Eye (tissue), 1 donor: ENCODE results near the gene KLHDC8B.
"Not testable (repeated sequence)": the region's sequence is repeated elsewhere in the genome, so short reads cannot be mapped to it uniquely, and the experiment has no call there.

ENCODE experiments used
- DNase-seq: peaks from one replicate; pipeline ENCODE4 v3.0.0-alpha.2; 2015

KLHDC8B gene

GRCh38 chr3:49198161-49198560 is 26.8 kb downstream of the KLHDC8B start:
- no peak for DNase-seq

DNA sequence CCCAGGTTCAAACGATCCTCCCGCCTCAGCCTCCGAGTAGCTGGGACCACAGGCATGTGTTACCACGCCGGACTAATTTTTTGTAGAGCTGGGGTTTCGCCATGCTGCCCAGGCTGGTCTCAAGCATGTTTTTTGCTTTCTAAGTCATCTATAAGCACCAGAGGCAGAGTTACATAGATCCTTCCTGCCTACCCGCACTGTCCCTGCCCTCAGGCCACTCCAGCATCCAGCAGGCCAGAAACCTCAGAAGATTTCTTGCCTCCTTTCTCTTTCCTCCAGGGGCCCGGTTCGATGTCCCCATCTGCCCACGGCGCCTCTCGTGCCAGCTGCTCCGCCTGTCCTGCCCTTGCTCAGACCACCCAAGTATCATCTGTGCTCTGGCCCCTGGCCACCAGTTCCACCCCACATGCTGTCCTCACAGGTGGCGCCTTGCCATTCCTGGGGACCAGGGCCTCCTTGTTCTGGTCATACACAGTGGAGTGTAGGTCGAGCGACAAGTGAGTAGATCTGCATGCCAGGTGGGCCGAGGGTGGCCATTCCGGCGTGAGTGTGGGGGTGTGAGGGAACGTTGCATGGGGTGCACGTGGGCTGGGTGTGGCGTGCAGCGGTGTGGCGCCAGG is 27.3 kb downstream of the KLHDC8B start:
- DNase-seq, result no peak

DNA sequence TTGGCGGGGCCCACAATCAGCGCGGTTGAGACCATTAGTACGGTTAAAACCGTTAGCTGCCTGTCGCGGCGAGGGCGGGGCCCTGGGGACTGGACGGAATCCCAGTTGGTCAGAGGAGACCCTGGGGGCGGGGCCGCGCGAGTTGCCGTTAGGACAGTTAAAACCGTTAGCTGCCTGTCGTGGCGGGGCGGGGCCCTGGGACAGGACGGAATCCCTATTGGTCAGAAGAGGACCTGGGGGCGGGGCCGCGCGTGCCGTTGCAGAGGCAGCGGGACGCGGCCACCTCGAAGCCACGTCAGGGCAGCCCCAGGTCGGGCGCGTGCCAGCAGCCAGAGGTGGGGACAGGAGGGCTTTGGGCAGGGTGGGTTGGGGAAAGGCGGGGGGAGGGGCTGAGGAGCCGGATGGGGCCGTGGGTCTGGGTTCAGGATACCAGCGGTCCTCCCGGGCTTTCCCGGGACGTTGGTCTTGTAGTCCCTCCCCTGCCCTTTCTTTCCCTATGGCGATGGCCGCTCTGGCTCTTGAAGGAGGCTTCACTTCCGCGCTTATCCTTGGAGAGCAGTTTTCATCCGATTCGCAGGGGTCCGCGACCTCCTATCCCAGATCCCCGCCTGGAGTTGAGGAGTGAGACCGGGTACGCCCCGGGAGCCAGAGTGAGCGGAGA is 28.0 kb downstream of the KLHDC8B start:
- peak; percentile 70 for DNase-seq

GRCh38 chr3:49199900-49200281 is 28.5 kb downstream of the KLHDC8B start:
- DNase-seq, result no peak

DNA sequence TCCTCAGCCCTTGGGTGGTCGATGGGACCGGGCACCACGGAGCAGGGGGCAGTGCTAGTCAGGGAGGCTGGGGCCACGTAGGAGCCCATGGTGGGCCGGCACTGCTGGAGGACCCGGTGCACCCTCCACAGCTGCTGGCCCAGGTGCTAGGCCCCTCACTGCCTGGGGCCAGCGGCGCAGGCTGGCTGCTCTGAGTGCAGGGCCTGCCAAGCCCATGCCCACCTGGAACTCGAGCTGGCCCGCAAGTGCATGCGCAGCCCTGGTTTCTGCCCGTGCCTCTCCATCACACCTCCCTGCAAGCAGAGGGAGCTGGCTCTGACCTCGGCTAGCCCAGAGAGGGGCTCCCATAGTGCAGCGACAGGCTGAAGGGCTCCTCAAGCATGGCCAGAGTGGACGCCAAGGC is 42.1 kb downstream of the KLHDC8B start:
- DNase-seq, result no peak

DNA sequence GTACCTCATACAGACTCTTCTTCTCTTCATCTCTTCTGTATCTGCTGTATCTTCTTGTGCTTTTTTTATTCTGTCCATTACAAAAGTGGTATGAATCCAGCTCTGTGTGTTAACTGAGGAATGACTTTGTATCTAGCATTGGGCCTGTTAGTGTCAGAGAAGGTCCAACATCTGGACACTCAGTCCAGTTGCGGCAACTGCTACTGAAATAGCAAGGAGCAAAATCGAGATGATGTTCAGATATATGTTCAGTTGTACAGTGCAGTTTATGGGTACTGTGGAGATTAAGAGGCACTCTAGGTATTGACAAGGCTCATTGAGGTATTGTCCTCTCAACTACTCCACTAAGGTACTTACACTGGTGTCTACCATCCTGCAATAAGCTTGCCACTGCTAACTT is 42.6 kb downstream of the KLHDC8B start:
- DNase-seq, result no peak

DNA sequence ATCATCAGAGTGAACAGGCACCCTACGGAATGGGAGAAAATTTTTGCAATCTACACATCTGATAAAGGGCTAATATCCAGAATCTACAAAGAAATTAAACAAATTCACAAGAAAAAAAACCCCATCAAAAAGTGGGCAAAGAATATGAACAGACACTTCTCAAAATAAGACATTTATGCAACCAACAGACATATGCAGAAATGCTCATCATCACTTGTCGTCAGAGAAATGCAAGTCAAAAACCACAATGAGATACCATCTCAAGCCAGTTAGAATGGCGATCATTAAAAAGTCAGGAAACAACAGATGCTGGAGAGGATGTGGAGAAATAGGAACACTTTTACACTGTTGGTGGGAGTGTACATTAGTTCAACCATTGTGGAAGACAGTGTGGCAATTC is 45.3 kb downstream of the KLHDC8B start:
- not testable (repeated sequence) for DNase-seq

GRCh38 chr3:49217108-49217507 is 45.7 kb downstream of the KLHDC8B start:
- DNase-seq, result not testable (repeated sequence)

DNA sequence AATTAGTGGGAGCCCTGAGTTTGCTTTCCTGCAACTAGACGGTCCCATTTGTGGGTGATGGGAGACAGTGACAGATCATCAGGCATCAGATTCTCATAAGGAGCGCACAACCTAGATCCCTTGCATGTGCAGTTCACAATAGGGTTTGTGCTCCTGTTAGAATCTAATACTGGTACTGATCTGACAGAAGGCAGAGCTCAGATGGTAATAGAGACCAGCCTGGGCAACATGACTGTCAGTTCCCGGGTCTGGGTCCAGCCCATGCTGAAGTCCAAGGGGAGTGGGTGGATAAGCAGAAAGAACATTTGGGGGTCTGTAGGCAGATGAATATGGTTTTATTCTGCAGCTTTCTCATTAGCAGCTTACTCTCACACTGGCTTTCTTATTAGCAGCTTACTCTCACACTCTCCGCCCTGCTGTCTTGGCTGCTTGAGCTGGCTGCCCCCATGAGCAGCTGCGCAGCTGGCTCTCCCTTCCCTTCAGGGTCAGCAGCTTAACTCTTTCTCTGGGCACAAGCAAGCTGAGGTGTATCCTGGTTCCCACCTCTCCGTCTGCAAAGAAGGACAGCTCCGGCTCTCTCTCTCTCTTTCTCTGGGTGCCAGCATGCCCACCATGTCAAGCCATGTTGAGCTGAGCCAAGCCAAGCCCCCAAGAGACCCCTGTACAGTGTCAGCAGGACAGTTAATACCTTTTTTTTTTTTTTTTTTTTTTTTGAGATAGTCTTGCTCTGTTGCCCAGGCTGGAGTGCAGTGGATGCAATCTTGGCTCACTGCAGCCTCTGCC is 46.5 kb downstream of the KLHDC8B start:
- DNase-seq, result peak; percentile 52

- DNase-seq, result peak; percentile 49
These were observed 47.1 kb downstream of the KLHDC8B start for GRCh38 chr3:49218471-49218989.

- DNase-seq, result no peak
These were observed 47.7 kb downstream of the KLHDC8B start for GRCh38 chr3:49219132-49219531.

DNA sequence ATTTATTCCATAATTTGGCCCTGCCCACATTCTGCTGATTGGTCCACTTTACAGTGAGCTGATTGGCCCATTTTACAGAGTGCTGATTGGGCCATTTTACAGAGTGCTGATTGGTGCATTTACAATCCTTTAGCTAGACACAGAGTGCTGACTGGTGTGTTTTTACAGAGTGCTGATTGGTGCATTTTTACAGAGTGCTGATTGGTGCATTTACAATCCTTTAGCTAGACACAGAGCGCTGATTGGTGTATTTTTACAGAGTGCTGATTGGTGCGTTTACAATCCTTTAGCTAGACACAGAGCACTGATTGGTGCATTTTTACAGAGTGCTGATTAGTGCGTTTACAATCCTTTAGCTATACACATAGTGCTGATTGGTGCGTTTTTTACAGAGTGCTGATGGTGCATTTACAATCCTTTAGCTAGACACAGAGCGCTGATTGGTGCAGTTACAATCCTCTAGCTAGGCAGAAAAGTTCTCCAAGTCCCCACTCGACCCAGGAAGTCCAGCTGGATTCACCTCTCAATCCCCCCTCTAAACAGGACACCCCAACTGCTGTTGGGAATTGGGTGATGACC is 49.7 kb downstream of the KLHDC8B start:
- not testable (repeated sequence) for DNase-seq

DNA sequence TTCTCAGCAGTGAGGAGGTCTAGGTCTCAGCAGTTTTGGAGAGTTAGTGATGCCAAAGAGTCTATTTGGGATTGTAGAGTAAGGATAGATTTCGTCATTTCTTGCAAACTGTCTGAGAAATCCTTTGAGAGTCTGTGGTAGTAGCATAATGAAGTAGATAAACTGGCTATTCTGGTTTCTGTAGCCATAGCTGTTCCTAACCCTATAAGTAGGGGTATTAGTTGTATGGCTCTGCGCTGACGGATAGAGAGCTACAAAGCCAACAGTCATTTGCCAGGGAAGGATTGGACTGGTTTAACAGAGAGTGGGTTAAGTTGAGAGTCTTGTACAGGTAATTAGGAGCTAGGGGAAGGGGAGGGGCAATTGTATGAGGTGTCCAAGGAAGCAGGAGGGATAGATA is 50.6 kb downstream of the KLHDC8B start:
- DNase-seq, result no peak
